Measurements from ENCODE around the gene SLC30A9.

SLC30A9 gene

DNA sequence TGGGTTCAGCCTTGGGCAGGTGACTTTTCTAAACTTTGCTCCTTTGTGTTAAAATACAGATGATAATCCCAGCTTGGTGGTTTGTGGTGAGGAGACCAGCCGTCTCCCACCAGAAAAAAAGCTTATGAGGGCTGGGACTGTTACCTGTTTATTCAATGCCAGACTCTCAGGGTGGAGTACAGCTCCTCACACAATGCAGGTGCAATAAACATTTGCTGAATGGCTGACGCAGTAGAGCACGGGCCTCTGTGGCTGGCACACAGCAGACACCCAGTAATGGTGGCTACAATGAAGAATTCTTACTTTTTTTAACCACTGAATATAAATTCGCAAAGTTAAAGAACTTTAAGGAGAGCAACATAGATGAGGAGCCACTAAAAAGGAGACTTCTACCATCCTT, 131.9 kb downstream of the SLC30A9 start:
- no peak for DNase-seq (ENCODE audit: low read depth)
- no peak for TF ChIP-seq CTCF (IDR thresholded peaks at IDR 0.05; ENCODE audit: control insufficient read depth, extremely low read depth, insufficient read depth)
- no peak overlapping the region for H3K4me3 ChIP-seq (ENCODE audit: low read depth, low read length)

DNA sequence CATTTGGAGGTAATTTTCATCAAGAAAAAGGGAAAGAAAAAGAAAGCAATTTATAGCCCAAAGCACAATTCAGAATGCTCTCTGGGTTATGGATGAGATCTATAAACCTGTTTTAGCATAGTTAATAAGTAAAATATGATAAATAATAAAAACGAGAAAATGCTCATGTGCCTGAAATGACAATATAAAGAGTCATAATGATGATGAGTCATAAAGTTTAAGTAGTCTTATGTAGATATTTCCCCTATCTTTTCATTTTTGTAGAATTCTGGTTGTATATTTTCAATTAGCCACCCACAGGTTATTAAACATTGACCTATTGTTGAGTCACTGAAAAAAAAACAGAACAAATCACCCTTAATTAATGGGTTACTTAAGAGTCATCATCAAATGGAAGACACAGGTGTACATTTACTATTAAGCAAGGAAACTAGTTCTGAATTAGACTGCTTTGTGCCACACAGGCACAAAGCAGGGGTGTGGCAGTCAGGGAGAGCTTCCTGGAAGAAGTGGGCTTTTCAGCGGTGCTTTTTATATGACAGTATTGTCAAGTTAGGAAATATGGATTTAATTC, 132.8 kb downstream of the SLC30A9 start:
- H3K4me3 ChIP-seq (ENCODE audit: low read depth, low read length), result no peak overlapping the region
- no peak for TF ChIP-seq CTCF (IDR thresholded peaks at IDR 0.05; ENCODE audit: control insufficient read depth, extremely low read depth, insufficient read depth)
- no peak for DNase-seq (ENCODE audit: low read depth)

DNA sequence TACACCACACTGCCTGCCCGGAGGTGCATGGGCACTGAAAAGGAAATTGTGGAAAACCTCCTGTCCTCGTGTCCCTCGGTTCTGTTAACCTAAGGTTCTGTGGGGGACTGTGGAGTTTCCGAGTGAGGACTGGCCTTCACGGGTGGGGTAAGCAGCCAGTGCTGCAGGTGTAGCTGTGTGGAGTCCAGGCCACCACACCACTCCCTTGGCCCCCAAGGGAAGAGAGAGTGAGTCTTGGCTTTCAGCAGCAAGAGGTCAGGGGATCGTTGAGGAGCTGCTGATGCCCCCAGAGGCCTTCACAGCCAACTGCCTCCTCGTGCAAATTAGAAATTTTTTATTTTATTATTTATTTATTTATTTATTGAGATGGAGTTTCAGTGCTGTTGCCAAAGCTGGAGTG, 141.8 kb downstream of the SLC30A9 start:
- DNase-seq (ENCODE audit: low read depth), result no peak
- TF ChIP-seq CTCF (IDR thresholded peaks at IDR 0.05; ENCODE audit: control insufficient read depth, extremely low read depth, insufficient read depth), result no peak
- no peak overlapping the region for H3K4me3 ChIP-seq (ENCODE audit: low read depth, low read length)

DNA sequence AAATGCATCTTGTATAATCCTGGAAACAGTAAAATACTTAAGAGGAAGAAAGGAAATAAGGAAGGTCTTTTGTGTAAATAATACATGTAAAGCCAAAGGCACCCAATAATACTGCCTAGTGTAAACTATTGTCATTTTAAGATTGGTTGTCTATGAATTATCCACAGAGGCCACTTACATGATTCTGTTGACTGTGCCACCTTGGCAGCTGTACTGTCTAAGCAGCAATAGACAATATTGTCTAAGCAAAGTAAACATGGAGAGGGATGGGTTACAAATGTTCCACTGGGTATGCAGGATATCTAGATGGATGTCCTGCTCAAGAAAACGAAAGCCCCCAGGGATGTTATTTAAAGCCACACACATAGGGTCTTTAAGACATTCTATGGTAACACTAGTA, 142.7 kb downstream of the SLC30A9 start:
- H3K4me3 ChIP-seq (ENCODE audit: low read depth, low read length), result no peak overlapping the region
- TF ChIP-seq CTCF (IDR thresholded peaks at IDR 0.05; ENCODE audit: control insufficient read depth, extremely low read depth, insufficient read depth), result no peak
- DNase-seq (ENCODE audit: low read depth), result peak; percentile 85

GRCh38 chr4:42136371-42136770, 146.0 kb downstream of the SLC30A9 start:
- no peak for TF ChIP-seq CTCF (IDR thresholded peaks at IDR 0.05; ENCODE audit: control insufficient read depth, extremely low read depth, insufficient read depth)
- DNase-seq (ENCODE audit: low read depth), result no peak
- no peak overlapping the region for H3K4me3 ChIP-seq (ENCODE audit: low read depth, low read length)
